Glutamatergic neuron (in vitro differentiated cells): ENCODE data around the gene SFMBT2. TPM values are rescaled to one million over a fixed set of nuclear protein-coding genes. Genes with fewer than 3 reads are reported as not detected.

Experiments used
- DNase-seq: peaks from one replicate; pipeline ENCODE4 v3.0.0; 2022
- H3K27ac Mint-ChIP-seq: one replicate; pipeline ENCODE4 v1.8.0; 2020; ENCODE audit warnings: mild to moderate bottlenecking, mixed read lengths, inconsistent platforms; ENCODE audit not compliant: unreplicated experiment
- H3K27me3 Mint-ChIP-seq: one replicate; pipeline ENCODE4 v1.8.0; 2020; ENCODE audit warnings: mild to moderate bottlenecking, moderate library complexity, mixed read lengths, inconsistent platforms; ENCODE audit not compliant: unreplicated experiment
- H3K36me3 Mint-ChIP-seq: one replicate; pipeline ENCODE4 v1.8.0; 2020; ENCODE audit warnings: mild to moderate bottlenecking, mixed read lengths, inconsistent platforms; ENCODE audit not compliant: unreplicated experiment
- H3K4me1 Mint-ChIP-seq: one replicate; pipeline ENCODE4 v1.8.0; 2020; ENCODE audit warnings: mild to moderate bottlenecking, low read depth, mixed read lengths, inconsistent platforms; ENCODE audit not compliant: unreplicated experiment
- H3K4me3 Mint-ChIP-seq: one replicate; pipeline ENCODE4 v1.8.0; 2020; ENCODE audit warnings: mild to moderate bottlenecking, mixed read lengths, inconsistent platforms; ENCODE audit not compliant: unreplicated experiment
- H3K9me3 Mint-ChIP-seq: one replicate; pipeline ENCODE4 v1.8.0; 2020; ENCODE audit warnings: mild to moderate bottlenecking, moderate library complexity, mixed read lengths, inconsistent platforms; ENCODE audit not compliant: unreplicated experiment
- total RNA-seq: library from RNA; stranded (reverse); fragmentation: NEBNext Ultra II Directional; extraction: Animal tissue kit (Norgen Biotek cat#: 25700); gene quantifications from one replicate; pipeline ENCODE4 v1.2.1, GENCODE V29; 2021; ENCODE audit not compliant: unreplicated experiment
- TF ChIP-seq, protein P1 (sequence below): fragments of 200-600 bp; sonication (generic); IDR thresholded peaks from one replicate; pipeline ENCODE4 v1.5.0; 2021; ENCODE audit not compliant: partially characterized antibody, unreplicated experiment

Gene SFMBT2
- total RNA-seq, 1 donor from 2014 or later: 9.1 TPM

DNA sequence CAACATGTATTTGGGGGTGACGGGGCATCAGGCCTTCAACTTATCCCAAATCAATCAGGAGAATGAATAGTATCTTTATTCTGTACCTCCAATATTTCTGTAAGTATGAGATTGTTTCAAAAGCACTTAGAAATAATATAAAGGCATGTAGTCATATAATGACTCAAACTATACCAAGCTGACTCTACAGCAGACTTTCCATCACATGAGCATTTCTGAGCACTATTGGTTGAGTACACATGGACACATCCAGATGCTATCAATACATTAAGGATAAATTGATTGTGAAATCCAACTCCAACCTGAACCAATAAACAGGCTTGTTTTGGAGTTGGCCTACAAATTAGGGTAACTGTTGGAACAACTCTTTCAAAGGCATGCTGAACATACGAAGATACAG lies 229.4 kb downstream of the SFMBT2 start:
- Mint-ChIP-seq H3K9me3 (peaks cover 2% of the 10 kb centered on the region), H3K4me3 (no peak overlapping the region), H3K4me1 (no peaks in the 10 kb centered on the region), H3K27ac (no peak overlapping the region), H3K36me3 (no peaks in the 10 kb centered on the region), H3K27me3 (peaks cover 1% of the 10 kb centered on the region)
- TF ChIP-seq, protein P1, sequence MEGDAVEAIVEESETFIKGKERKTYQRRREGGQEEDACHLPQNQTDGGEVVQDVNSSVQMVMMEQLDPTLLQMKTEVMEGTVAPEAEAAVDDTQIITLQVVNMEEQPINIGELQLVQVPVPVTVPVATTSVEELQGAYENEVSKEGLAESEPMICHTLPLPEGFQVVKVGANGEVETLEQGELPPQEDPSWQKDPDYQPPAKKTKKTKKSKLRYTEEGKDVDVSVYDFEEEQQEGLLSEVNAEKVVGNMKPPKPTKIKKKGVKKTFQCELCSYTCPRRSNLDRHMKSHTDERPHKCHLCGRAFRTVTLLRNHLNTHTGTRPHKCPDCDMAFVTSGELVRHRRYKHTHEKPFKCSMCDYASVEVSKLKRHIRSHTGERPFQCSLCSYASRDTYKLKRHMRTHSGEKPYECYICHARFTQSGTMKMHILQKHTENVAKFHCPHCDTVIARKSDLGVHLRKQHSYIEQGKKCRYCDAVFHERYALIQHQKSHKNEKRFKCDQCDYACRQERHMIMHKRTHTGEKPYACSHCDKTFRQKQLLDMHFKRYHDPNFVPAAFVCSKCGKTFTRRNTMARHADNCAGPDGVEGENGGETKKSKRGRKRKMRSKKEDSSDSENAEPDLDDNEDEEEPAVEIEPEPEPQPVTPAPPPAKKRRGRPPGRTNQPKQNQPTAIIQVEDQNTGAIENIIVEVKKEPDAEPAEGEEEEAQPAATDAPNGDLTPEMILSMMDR: no peak
- no peak for DNase-seq

DNA sequence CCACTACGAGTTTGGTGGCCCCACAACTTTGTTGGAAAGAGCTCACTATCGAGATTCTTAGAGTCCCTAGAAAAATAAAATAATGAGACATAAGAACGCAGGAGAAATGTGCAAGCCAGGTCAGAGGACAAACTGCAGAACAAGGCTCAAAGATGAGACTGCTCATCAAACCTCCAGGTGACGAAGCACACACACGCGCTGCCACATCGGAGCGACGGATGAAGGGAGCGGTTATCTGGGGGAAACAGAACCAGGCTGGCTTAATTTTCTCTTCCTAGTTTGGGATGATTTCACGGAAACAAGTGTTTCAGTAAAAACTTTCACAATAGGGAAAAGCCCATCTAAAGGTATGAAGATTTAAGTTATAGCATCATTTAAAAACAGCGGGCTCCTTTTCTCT lies 231.3 kb downstream of the SFMBT2 start:
- peaks cover 4% of the 10 kb centered on the region for H3K36me3 Mint-ChIP-seq
- no peak overlapping the region for H3K27ac Mint-ChIP-seq
- H3K9me3 Mint-ChIP-seq: peaks cover 4% of the 10 kb centered on the region
- no peaks in the 10 kb centered on the region for H3K4me1 Mint-ChIP-seq
- TF ChIP-seq, protein P1: no peak
- H3K27me3 Mint-ChIP-seq: peaks cover 1% of the 10 kb centered on the region
- H3K4me3 Mint-ChIP-seq: no peak overlapping the region
- no peak for DNase-seq

- Mint-ChIP-seq H3K4me3 (no peak overlapping the region), H3K27ac (no peak overlapping the region), H3K4me1 (no peaks in the 10 kb centered on the region), H3K27me3 (no peaks in the 10 kb centered on the region), H3K9me3 (peaks cover 4% of the 10 kb centered on the region), H3K36me3 (peaks cover 12% of the 10 kb centered on the region)
- no peak for DNase-seq
- TF ChIP-seq, protein P1: no peak
Measured at GRCh38 chr10:7173948-7174347, 236.9 kb downstream of the SFMBT2 start.

- Mint-ChIP-seq H3K36me3 (peaks cover 12% of the 10 kb centered on the region), H3K9me3 (peaks cover 2% of the 10 kb centered on the region), H3K4me1 (no peaks in the 10 kb centered on the region), H3K27ac (no peak overlapping the region), H3K4me3 (no peak overlapping the region), H3K27me3 (no peaks in the 10 kb centered on the region)
- DNase-seq: no peak
- TF ChIP-seq, protein P1: no peak
Measured at GRCh38 chr10:7171825-7172224, 239.0 kb downstream of the SFMBT2 start.

DNA sequence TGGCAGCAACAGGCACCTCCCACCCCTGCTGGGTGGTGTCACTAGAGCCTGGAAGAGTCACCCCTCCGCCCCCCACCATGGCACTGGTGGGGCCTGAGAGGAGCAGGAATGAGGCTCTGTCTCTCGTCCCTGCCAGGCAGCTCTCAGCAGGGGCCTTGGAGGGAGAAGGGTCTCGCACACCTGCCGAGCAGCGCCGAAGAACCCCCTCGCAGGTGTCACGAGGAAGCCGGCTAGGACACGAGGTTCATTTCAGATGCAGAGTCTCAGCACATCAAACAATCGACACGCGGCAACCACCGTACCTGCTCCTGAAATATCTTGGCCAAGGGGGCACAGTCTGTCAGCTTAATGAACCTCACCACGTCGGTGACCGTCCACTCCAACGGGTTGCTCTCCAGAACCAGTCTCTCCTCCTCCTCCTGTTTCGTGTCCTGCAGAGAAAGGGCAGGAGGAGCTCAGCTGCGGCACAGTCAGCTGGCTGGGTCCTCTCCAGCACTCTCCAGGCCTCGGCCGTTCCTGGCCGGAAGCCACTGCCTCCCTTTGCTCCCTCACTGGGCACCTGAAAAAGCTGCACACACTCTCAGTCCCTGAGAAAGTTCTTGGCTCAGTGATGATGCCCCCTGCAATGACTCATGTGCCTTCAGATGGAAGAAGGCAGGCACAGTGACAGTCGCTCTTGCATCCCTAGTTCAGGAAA lies 240.1 kb downstream of the SFMBT2 start:
- Mint-ChIP-seq H3K36me3 (peaks cover 11% of the 10 kb centered on the region), H3K4me1 (no peaks in the 10 kb centered on the region), H3K9me3 (peaks cover 2% of the 10 kb centered on the region), H3K27ac (no peak overlapping the region), H3K27me3 (no peaks in the 10 kb centered on the region), H3K4me3 (no peak overlapping the region)
- TF ChIP-seq, protein P1: no peak
- no peak for DNase-seq
